Body of pancreas (tissue), 4 donors: ENCODE measurements around the gene STT3A.

Source experiments
- CTCF ChIP-seq, 7 experiments: fragments of 450-650 bp in 4 of 7; fragments of 200-600 bp in 3 of 7; sonication (generic) in 3 of 7; IDR thresholded peaks; one replicate each; pipeline ENCODE4 v1.5.1; 2016 to 2019; ENCODE audit warnings: antibody characterized with exemption in 7 of 7
- POLR2A ChIP-seq, 3 donors: fragments of 450-650 bp; IDR thresholded peaks; one replicate each; pipeline ENCODE4 v1.6.1; 2016; ENCODE audit warnings: antibody characterized with exemption in 3 of 3, mild to moderate bottlenecking in 2 of 3

- TF ChIP-seq POLR2A (IDR thresholded peaks at IDR 0.05) = no peak
- no peak for TF ChIP-seq CTCF (IDR thresholded peaks at IDR 0.05)
These were observed 32.8 kb upstream of the STT3A start for GRCh38 chr11:125559888-125560287.
